Heart left ventricle (tissue), 16 donors: ENCODE results near the gene FBXW4. TPM values are rescaled to one million over a fixed set of nuclear protein-coding genes. Genes with fewer than 3 reads are reported as not detected.

Source experiments
- ATAC-seq, 4 donors: fragments of 200-7000 bp; cut with Tn5 transposase; one replicate each; pipeline ENCODE4 v1.9.1; 2020 to 2022; ENCODE audit warnings: moderate library complexity in 4 of 4, mild to moderate bottlenecking in 3 of 4, moderate number of reproducible peaks in 1 of 4
- DNase-seq, 5 donors: peaks; one replicate each; pipeline ENCODE4 v3.0.0-alpha.2; 2020
- H3K27ac ChIP-seq, 12 donors: fragments of 200-600 bp; sonication (generic) in 4 of 12; one replicate each; pipeline versions ENCODE4 v1.5.0 to v1.8.0; 2016 to 2022; ENCODE audit warnings: mild to moderate bottlenecking in 2 of 12
- H3K27me3 ChIP-seq, 9 donors: fragments of 200-600 bp; sonication (generic) in 2 of 9; one replicate each; pipeline versions ENCODE4 v1.5.1 to v1.8.0; 2016 to 2022; ENCODE audit warnings: mild to moderate bottlenecking in 3 of 9
- H3K36me3 ChIP-seq, 9 donors: fragments of 200-600 bp; sonication (generic) in 2 of 9; one replicate each; pipeline versions ENCODE4 v1.5.0 to v1.8.0; 2018 to 2022; ENCODE audit warnings: mild to moderate bottlenecking in 2 of 9
- H3K4me1 ChIP-seq, 12 donors: fragments of 200-600 bp; sonication (generic) in 4 of 12; one replicate each; pipeline versions ENCODE4 v1.5.0 to v1.8.0; 2016 to 2022; ENCODE audit warnings: mild to moderate bottlenecking in 3 of 12
- H3K4me3 ChIP-seq, 12 donors: fragments of 200-600 bp; sonication (generic) in 4 of 12; one replicate each; pipeline versions ENCODE4 v1.5.0 to v1.8.0; 2017 to 2022; ENCODE audit warnings: mild to moderate bottlenecking in 9 of 12, moderate library complexity in 4 of 12
- H3K9me3 ChIP-seq, 12 donors: fragments of 200-600 bp; sonication (generic) in 4 of 12; one replicate each; pipeline versions ENCODE4 v1.5.0 to v1.8.0; 2016 to 2022; ENCODE audit warnings: mild to moderate bottlenecking in 1 of 12
- POLR2A ChIP-seq, 2 donors: fragments of 450-650 bp; IDR thresholded peaks; one replicate each; pipeline ENCODE4 v1.6.1; 2017; ENCODE audit warnings: antibody characterized with exemption in 2 of 2, mild to moderate bottlenecking in 2 of 2, moderate library complexity in 2 of 2
- WGBS, 4 donors: extraction: QIAGEN DNeasy Blood & Tissue Kit in 2 of 4; methylation state at CpG; one replicate each; pipeline versions ENCODE4 v1.1.5 to v1.1.7; 2013 to 2018; 5-methylcytosine and 5-hydroxymethylcytosine counted together
- intact Hi-C, 10 donors: fragments of 100-400 bp; cut with DNase I; formaldehyde crosslinking; loops; one replicate each; pipeline versions ENCODE4 v1.11.1 to v1.14.2; 2022
- polyA plus RNA-seq, 2 donors: library from polyadenylated mRNA; stranded (reverse); fragments of 200-250 nt; gene quantifications; one replicate each; pipeline ENCODE4 v1.2.3, GENCODE V29; 2013
- total RNA-seq, 9 donors: library from RNA; depleted of rRNA in 2 of 9; stranded (reverse); fragments of >200 nt in 2 of 9; fragmentation: NEBNext Ultra II Directional in 3 of 9; extraction: Animal tissue kit (Norgen Biotek cat#: 25700) in 3 of 9; gene quantifications; one replicate each; pipeline versions ENCODE4 v1.1.0 to v1.2.4, GENCODE V29; 2016 to 2023
- TF ChIP-seq, protein P1 (sequence below), 12 donors: fragments of 200-600 bp; sonication (generic) in 4 of 12; IDR thresholded peaks; one replicate each; pipeline versions ENCODE4 v1.5.0 to v1.8.0; 2018 to 2022; ENCODE audit warnings: antibody characterized with exemption in 12 of 12, mild to moderate bottlenecking in 5 of 12
- donor health status: ischemic (EF 13 %, LVEDD 7.1; RV severe dilation, severe dysfunction).
- donor health status: healthy with polysubstance abuse.
- donor health status: DM: no; HTN: yes; CAD: no.
- donor health status: DM: no; HTN: no; CAD: no.
- donor health status: ischemic (EF 25% LVEDD 6.9; RV normal size, moderate dysfunction).
- donor health status: ischemic (EF 25% LVEDD 5.7; RV mildly dilated, moderate dysfunction).
- donor health status: healthy.
- donor health status: DM: yes; HTN: yes; CAD: no.
- donor health status: ischemic (EF 35%, LVEDD 5.7; RV mildly dilated, moderate dysfunction).
- donor health status: nonischemic (EF 11% LVEDD 7.7; RV severe dilation, severe dysfunction).
- donor health status: DM: yes; HTN: yes; CAD: no.
- donor health status: PGD.
- donor health status: ischemic (EF 29% LVEDD 5.4; RV normal size, mild dysfunction).
- donor health status: nonischemic (EF 23%, LVEDD 6.1; RV moderate dilation, normal function).

Gene FBXW4
- total and polyA plus RNA-seq, 11 donors, result 35.8 to 116 (median 80.9) TPM

- ATAC-seq, result no peak
- H3K36me3 ChIP-seq, result no peaks in the 10 kb centered on the region
- no peak overlapping the region for H3K27ac ChIP-seq
- WGBS, 4 donors, result 88 to 89% (median 89%) methylated on average over 2 of the region's 2 CpGs
- no peak for DNase-seq
- TF ChIP-seq POLR2A (IDR thresholded peaks at IDR 0.05), result no peak
- TF ChIP-seq, protein P1, sequence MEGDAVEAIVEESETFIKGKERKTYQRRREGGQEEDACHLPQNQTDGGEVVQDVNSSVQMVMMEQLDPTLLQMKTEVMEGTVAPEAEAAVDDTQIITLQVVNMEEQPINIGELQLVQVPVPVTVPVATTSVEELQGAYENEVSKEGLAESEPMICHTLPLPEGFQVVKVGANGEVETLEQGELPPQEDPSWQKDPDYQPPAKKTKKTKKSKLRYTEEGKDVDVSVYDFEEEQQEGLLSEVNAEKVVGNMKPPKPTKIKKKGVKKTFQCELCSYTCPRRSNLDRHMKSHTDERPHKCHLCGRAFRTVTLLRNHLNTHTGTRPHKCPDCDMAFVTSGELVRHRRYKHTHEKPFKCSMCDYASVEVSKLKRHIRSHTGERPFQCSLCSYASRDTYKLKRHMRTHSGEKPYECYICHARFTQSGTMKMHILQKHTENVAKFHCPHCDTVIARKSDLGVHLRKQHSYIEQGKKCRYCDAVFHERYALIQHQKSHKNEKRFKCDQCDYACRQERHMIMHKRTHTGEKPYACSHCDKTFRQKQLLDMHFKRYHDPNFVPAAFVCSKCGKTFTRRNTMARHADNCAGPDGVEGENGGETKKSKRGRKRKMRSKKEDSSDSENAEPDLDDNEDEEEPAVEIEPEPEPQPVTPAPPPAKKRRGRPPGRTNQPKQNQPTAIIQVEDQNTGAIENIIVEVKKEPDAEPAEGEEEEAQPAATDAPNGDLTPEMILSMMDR (IDR thresholded peaks at IDR 0.05), result no peak
- H3K27me3 ChIP-seq, result peaks cover 0 to 11% (median 0%) of the 10 kb centered on the region in 9 donors
- H3K4me3 ChIP-seq, result no peak overlapping the region
- H3K9me3 ChIP-seq, result no peaks in the 10 kb centered on the region
- intact Hi-C loops, result no loop called here
- H3K4me1 ChIP-seq, result no peaks in the 10 kb centered on the region
Measured at GRCh38 chr10:101724446-101724845, 29.5 kb upstream of the FBXW4 start.

GRCh38 chr10:101723176-101723575, 28.2 kb upstream of the FBXW4 start:
- ATAC-seq, result no peak
- peaks cover 0 to 11% (median 0%) of the 10 kb centered on the region in 9 donors for H3K27me3 ChIP-seq
- no peak for DNase-seq
- no peaks in the 10 kb centered on the region for H3K9me3 ChIP-seq
- H3K36me3 ChIP-seq, result no peaks in the 10 kb centered on the region
- TF ChIP-seq, protein P1 (IDR thresholded peaks at IDR 0.05), result no peak
- TF ChIP-seq POLR2A (IDR thresholded peaks at IDR 0.05), result no peak
- 96 to 100% (median 98%) methylated on average over 3 of the region's 3 CpGs for WGBS, 4 donors
- no peak overlapping the region for H3K27ac ChIP-seq
- intact Hi-C loops, result no loop called here
- H3K4me3 ChIP-seq, result no peak overlapping the region
- H3K4me1 ChIP-seq, result no peaks in the 10 kb centered on the region

- H3K4me3 ChIP-seq, result no peak overlapping the region
- TF ChIP-seq, protein P1 (IDR thresholded peaks at IDR 0.05), result no peak
- TF ChIP-seq POLR2A (IDR thresholded peaks at IDR 0.05), result no peak
- H3K36me3 ChIP-seq, result no peaks in the 10 kb centered on the region
- H3K27ac ChIP-seq, result no peak overlapping the region
- DNase-seq (no peak), ATAC-seq (no peak)
- H3K9me3 ChIP-seq, result no peaks in the 10 kb centered on the region
- peaks cover 0 to 11% (median 0%) of the 10 kb centered on the region in 9 donors for H3K27me3 ChIP-seq
- intact Hi-C loops, result no loop called here
- no peaks in the 10 kb centered on the region for H3K4me1 ChIP-seq
- whole genome bisulfite sequencing, 4 donors, result 72 to 89% (median 73%) methylated on average over 2 of the region's 2 CpGs
Measured at GRCh38 chr10:101721806-101722205, 26.8 kb upstream of the FBXW4 start.

GRCh38 chr10:101720606-101721230, 25.7 kb upstream of the FBXW4 start:
- TF ChIP-seq POLR2A (IDR thresholded peaks at IDR 0.05), result no peak
- TF ChIP-seq, protein P1 (IDR thresholded peaks at IDR 0.05), result no peak

More at GRCh38 chr10:101720606-101721230, 25.7 kb upstream of the FBXW4 start:
- ATAC-seq (no peak), DNase-seq (no peak)
- H3K36me3 ChIP-seq, result no peaks in the 10 kb centered on the region
- intact Hi-C loops, result no loop called here
- no peaks in the 10 kb centered on the region for H3K9me3 ChIP-seq
- H3K27me3 ChIP-seq, result peaks cover 0 to 11% (median 0%) of the 10 kb centered on the region in 9 donors
- H3K4me3 ChIP-seq, result no peak overlapping the region
- no peak overlapping the region for H3K27ac ChIP-seq
- H3K4me1 ChIP-seq, result no peaks in the 10 kb centered on the region
- WGBS, 4 donors, result 86 to 93% (median 89%) methylated on average over 6 of the region's 6 CpGs
